ENCODE results near the gene MORN4. TPM values are rescaled to one million over a fixed set of nuclear protein-coding genes. Genes with fewer than 3 reads are reported as not detected.

Gene MORN4
- polyA plus RNA-seq, 2 donors: 1.1 to 1.8 TPM

DNA sequence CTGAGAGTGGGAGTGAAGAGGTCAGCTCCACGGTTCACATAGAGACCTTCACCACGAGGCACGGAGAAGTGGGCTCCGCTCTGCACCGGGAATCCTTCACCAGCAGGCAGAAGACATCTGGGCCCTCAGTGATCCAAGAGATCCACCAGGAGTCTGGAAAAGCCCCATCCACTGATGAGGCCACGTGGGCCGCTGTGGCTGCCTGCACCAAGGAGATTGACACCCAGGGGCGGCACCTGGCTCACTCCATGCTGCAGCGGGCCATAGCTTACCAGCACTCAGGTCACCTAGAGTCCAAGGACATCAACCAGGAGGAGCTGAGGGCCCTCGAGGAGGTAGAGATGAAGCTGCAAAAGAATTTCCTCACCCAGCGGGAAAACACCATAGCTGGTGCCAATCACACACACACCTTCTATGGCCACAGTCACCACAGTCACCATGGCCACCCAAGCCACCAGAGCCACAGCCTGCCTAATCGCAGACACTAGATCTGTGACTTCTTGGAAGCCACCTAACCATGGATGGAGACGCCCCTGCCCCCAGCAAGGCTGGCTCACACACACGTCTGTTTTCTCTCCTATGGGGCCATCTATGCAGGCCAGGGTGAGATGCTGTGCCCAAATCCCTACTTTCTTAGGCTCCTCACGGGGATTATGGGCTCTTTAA, 43.1 kb downstream of the MORN4 start:
- no peaks in the 10 kb centered on the region for H3K9me3 ChIP-seq (ENCODE audit: control insufficient read depth in 2 of 2, insufficient read depth in 1 of 2, low read depth in 1 of 2, low read length in 1 of 2)
- no peak overlapping the region for H3K4me3 ChIP-seq (ENCODE audit: low read depth in 1 of 2, low read length in 2 of 2)
- no peaks in the 10 kb centered on the region for H3K36me3 ChIP-seq (ENCODE audit: control insufficient read depth in 2 of 2, insufficient read depth in 2 of 2, low read length in 1 of 2)
- H3K27ac ChIP-seq (ENCODE audit: low read depth in 2 of 2, low read length in 1 of 2): no peak overlapping the region
- H3K27me3 ChIP-seq (ENCODE audit: control insufficient read depth in 1 of 2, insufficient read depth in 2 of 2, low read length in 2 of 2): no peaks in the 10 kb centered on the region
- H3K4me1 ChIP-seq (ENCODE audit: control insufficient read depth in 2 of 2, insufficient read depth in 2 of 2, low read length in 1 of 2): peaks cover 0 to 2% of the 10 kb centered on the region in 2 donors
- WGBS, 2 donors: 85 to 89% methylated on average over 15 of the region's 15 CpGs

GRCh38 chr10:97589479-97589878, 43.8 kb downstream of the MORN4 start, which contains the start of gene C10orf62:
Gene C10orf62, plus strand, starts transcription at chr10:97589721. Its CDS starts 177 bp downstream, at chr10:97589898.
- Histone ChIP-seq H3K4me3 (ENCODE audit: low read depth in 1 of 2, low read length in 2 of 2) (no peak within 1 kb of the TSS), H3K36me3 (ENCODE audit: control insufficient read depth in 2 of 2, insufficient read depth in 2 of 2, low read length in 1 of 2) (no peaks in the 10 kb centered on the region), H3K4me1 (ENCODE audit: control insufficient read depth in 2 of 2, insufficient read depth in 2 of 2, low read length in 1 of 2) (peaks cover 3 to 4% of the 10 kb centered on the region in 2 donors), H3K27ac (ENCODE audit: low read depth in 2 of 2, low read length in 1 of 2) (no peak within 1 kb of the TSS), H3K9me3 (ENCODE audit: control insufficient read depth in 2 of 2, insufficient read depth in 1 of 2, low read depth in 1 of 2, low read length in 1 of 2) (no peaks in the 10 kb centered on the region), H3K27me3 (ENCODE audit: control insufficient read depth in 1 of 2, insufficient read depth in 2 of 2, low read length in 2 of 2) (no peaks in the 10 kb centered on the region)
- WGBS, 2 donors: 67 to 83% methylated on average over 3 of the region's 3 CpGs

- Histone ChIP-seq H3K4me3 (ENCODE audit: low read depth in 1 of 2, low read length in 2 of 2) (no peak overlapping the region), H3K9me3 (ENCODE audit: control insufficient read depth in 2 of 2, insufficient read depth in 1 of 2, low read depth in 1 of 2, low read length in 1 of 2) (no peaks in the 10 kb centered on the region), H3K36me3 (ENCODE audit: control insufficient read depth in 2 of 2, insufficient read depth in 2 of 2, low read length in 1 of 2) (no peaks in the 10 kb centered on the region), H3K4me1 (ENCODE audit: control insufficient read depth in 2 of 2, insufficient read depth in 2 of 2, low read length in 1 of 2) (peaks cover 4 to 5% of the 10 kb centered on the region in 2 donors), H3K27ac (ENCODE audit: low read depth in 2 of 2, low read length in 1 of 2) (no peak overlapping the region), H3K27me3 (ENCODE audit: control insufficient read depth in 1 of 2, insufficient read depth in 2 of 2, low read length in 2 of 2) (no peaks in the 10 kb centered on the region)
- 89 to 97% methylated on average over 2 of the region's 2 CpGs for WGBS, 2 donors
These were observed 46.1 kb downstream of the MORN4 start for GRCh38 chr10:97587183-97587582.

DNA sequence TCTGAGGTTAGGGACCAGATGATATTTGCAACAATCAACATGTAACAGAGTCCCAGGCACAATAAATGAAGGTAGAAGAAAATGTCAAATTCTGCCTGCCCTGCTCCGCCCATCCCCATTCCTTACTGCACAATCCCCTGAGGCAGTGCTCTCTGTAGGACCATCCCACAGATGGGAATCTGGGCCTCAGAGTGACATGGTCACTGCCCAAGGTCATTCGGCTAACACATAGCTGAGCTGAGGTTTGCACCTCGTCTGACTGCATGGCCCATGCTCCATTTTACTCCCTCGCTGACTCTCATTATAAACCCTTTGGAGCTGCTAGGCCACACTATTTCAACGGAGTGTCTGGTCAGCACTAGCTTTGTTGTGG, 47.9 kb downstream of the MORN4 start:
- WGBS, 2 donors: 90 to 91% methylated on average over 5 of the region's 5 CpGs
- Histone ChIP-seq H3K4me3 (ENCODE audit: low read depth in 1 of 2, low read length in 2 of 2) (no peak overlapping the region), H3K27me3 (ENCODE audit: control insufficient read depth in 1 of 2, insufficient read depth in 2 of 2, low read length in 2 of 2) (no peaks in the 10 kb centered on the region), H3K27ac (ENCODE audit: low read depth in 2 of 2, low read length in 1 of 2) (no peak overlapping the region), H3K4me1 (ENCODE audit: control insufficient read depth in 2 of 2, insufficient read depth in 2 of 2, low read length in 1 of 2) (peaks cover 4 to 5% of the 10 kb centered on the region in 2 donors), H3K36me3 (ENCODE audit: control insufficient read depth in 2 of 2, insufficient read depth in 2 of 2, low read length in 1 of 2) (no peaks in the 10 kb centered on the region), H3K9me3 (ENCODE audit: control insufficient read depth in 2 of 2, insufficient read depth in 1 of 2, low read depth in 1 of 2, low read length in 1 of 2) (no peaks in the 10 kb centered on the region)

- H3K27ac ChIP-seq (ENCODE audit: low read depth in 2 of 2, low read length in 1 of 2): no peak overlapping the region
- no peaks in the 10 kb centered on the region for H3K36me3 ChIP-seq (ENCODE audit: control insufficient read depth in 2 of 2, insufficient read depth in 2 of 2, low read length in 1 of 2)
- WGBS, 2 donors: 74 to 84% methylated on average over 5 of the region's 5 CpGs
- H3K9me3 ChIP-seq (ENCODE audit: control insufficient read depth in 2 of 2, insufficient read depth in 1 of 2, low read depth in 1 of 2, low read length in 1 of 2): no peaks in the 10 kb centered on the region
- no peaks in the 10 kb centered on the region for H3K27me3 ChIP-seq (ENCODE audit: control insufficient read depth in 1 of 2, insufficient read depth in 2 of 2, low read length in 2 of 2)
- H3K4me3 ChIP-seq (ENCODE audit: low read depth in 1 of 2, low read length in 2 of 2): no peak overlapping the region
- H3K4me1 ChIP-seq (ENCODE audit: control insufficient read depth in 2 of 2, insufficient read depth in 2 of 2, low read length in 1 of 2): peaks cover 4 to 5% of the 10 kb centered on the region in 2 donors
These were observed 48.4 kb downstream of the MORN4 start for GRCh38 chr10:97584798-97585438.

DNA sequence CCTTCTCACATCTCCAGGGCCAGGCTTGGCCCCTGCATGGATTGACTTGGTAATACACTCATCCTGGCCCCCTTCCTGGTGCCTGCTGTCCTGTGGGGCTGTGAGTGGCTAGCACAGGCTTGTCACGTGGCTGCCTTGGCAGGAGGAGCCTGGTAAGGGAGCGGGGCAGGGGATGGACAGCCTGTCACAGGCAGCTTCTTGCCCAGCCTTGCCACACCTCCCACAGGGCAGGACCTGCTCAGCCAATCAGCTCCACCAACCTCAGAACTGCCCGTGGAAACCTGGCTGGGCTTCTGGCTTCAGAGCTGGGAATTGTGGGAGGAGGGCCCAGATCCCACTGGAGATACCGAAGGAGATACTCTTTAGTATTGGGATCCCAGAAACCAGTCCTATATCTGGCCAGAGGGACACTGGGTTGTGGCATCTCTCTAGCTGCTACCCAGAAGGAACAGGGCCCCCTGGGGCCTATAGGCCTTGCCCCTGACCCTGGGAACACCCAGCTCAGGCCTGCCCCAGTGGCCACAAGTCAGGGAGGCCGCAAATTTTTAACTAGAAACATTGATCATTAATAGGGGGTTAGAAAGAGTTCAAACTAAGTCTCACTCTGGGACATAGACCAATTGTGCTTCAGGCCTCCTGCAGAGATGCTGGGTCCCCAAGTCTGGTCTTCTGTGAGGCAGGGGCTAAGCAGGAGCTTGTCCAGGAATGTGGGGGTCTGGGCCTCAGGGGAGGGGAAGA, 49.1 kb downstream of the MORN4 start, which contains the start of gene HOGA1:
Gene HOGA1, plus strand, starts transcription at position 330 of the 738 bp plus-strand sequence. Its CDS starts 315 bp downstream, at position 645.
- Histone ChIP-seq H3K27me3 (ENCODE audit: control insufficient read depth in 1 of 2, insufficient read depth in 2 of 2, low read length in 2 of 2) (no peaks in the 10 kb centered on the region), H3K4me3 (ENCODE audit: low read depth in 1 of 2, low read length in 2 of 2) (no peak within 1 kb of the TSS), H3K27ac (ENCODE audit: low read depth in 2 of 2, low read length in 1 of 2) (no peak within 1 kb of the TSS), H3K9me3 (ENCODE audit: control insufficient read depth in 2 of 2, insufficient read depth in 1 of 2, low read depth in 1 of 2, low read length in 1 of 2) (no peaks in the 10 kb centered on the region), H3K36me3 (ENCODE audit: control insufficient read depth in 2 of 2, insufficient read depth in 2 of 2, low read length in 1 of 2) (no peaks in the 10 kb centered on the region), H3K4me1 (ENCODE audit: control insufficient read depth in 2 of 2, insufficient read depth in 2 of 2, low read length in 1 of 2) (peaks cover 3 to 5% of the 10 kb centered on the region in 2 donors)
- WGBS, 2 donors: 37 to 49% methylated on average over 5 of the region's 5 CpGs

- Histone ChIP-seq H3K4me3 (ENCODE audit: low read depth in 1 of 2, low read length in 2 of 2) (no peak overlapping the region), H3K27ac (ENCODE audit: low read depth in 2 of 2, low read length in 1 of 2) (no peak overlapping the region), H3K27me3 (ENCODE audit: control insufficient read depth in 1 of 2, insufficient read depth in 2 of 2, low read length in 2 of 2) (no peaks in the 10 kb centered on the region), H3K9me3 (ENCODE audit: control insufficient read depth in 2 of 2, insufficient read depth in 1 of 2, low read depth in 1 of 2, low read length in 1 of 2) (no peaks in the 10 kb centered on the region), H3K4me1 (ENCODE audit: control insufficient read depth in 2 of 2, insufficient read depth in 2 of 2, low read length in 1 of 2) (peaks cover 3 to 5% of the 10 kb centered on the region in 2 donors), H3K36me3 (ENCODE audit: control insufficient read depth in 2 of 2, insufficient read depth in 2 of 2, low read length in 1 of 2) (no peaks in the 10 kb centered on the region)
- 86 to 90% methylated on average over 13 of the region's 13 CpGs for WGBS, 2 donors
These were observed 49.8 kb downstream of the MORN4 start for GRCh38 chr10:97583476-97583875.

DNA sequence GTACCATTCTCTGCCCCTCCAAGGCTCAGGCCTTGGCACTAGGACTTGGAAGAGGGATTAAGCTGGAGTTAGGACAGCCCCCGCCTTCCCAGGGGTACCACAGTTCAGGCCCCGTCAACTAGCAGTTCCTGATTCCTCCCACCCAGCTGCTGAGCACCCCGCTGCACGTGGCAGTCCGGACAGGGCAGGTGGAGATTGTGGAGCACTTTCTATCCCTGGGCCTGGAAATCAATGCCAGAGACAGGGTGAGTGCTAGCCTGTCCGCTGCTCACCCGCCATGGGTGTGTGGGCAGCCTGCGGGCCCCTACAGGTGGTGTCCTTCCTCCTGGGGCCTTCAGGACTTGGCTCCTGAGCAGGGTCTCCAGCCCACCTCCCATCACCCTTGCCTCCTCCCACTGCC, 51.1 kb downstream of the MORN4 start:
- Histone ChIP-seq H3K27me3 (ENCODE audit: control insufficient read depth in 1 of 2, insufficient read depth in 2 of 2, low read length in 2 of 2) (no peaks in the 10 kb centered on the region), H3K4me1 (ENCODE audit: control insufficient read depth in 2 of 2, insufficient read depth in 2 of 2, low read length in 1 of 2) (peaks cover 3 to 5% of the 10 kb centered on the region in 2 donors), H3K36me3 (ENCODE audit: control insufficient read depth in 2 of 2, insufficient read depth in 2 of 2, low read length in 1 of 2) (no peaks in the 10 kb centered on the region), H3K27ac (ENCODE audit: low read depth in 2 of 2, low read length in 1 of 2) (no peak overlapping the region), H3K9me3 (ENCODE audit: control insufficient read depth in 2 of 2, insufficient read depth in 1 of 2, low read depth in 1 of 2, low read length in 1 of 2) (no peaks in the 10 kb centered on the region), H3K4me3 (ENCODE audit: low read depth in 1 of 2, low read length in 2 of 2) (no peak overlapping the region)
- 94 to 95% methylated on average over 8 of the region's 8 CpGs for WGBS, 2 donors

DNA sequence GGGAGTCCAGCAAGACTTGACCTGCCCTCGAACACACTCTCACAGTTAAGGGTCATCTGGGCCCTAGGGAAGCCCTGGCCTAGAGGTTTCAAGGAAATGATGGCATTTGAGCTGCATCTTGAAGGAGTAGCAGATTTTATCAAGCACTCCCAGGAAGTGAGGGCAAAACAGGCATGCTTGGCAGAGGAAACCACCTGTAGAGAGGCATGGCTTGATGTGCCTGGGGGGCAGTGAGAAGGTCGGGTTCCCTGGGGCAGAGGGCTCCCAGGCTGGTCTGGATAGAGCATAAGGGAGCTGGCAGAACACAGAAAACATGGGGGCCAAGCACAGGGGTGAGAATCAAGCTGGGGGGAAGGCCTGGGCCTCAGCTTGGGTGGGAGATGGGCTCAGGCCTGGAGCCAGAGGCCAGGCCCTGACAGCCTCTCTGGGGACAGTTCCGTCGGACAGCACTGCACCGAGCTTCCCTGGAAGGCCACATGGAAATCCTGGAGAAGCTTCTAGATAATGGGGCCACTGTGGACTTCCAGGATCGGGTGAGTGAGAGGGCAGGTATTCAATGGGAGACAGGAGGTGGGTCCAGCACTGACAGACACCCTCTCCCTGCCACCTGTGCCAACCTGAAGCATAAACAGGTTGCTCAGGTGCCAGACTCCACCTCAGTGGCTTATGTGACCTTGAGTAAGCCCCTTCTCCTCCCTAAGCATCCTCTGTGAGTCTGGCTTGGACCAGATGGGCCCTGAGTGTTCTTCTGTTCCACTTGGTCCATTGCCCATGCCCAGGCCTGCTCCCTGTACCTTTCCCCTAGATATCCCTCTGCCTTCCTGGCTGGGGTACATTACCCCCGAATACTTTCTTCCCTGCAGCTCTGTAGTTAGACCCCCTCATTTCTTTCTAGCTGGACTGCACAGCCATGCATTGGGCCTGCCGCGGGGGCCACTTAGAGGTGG, 52.6 kb downstream of the MORN4 start:
- Histone ChIP-seq H3K9me3 (ENCODE audit: control insufficient read depth in 2 of 2, insufficient read depth in 1 of 2, low read depth in 1 of 2, low read length in 1 of 2) (no peaks in the 10 kb centered on the region), H3K4me3 (ENCODE audit: low read depth in 1 of 2, low read length in 2 of 2) (no peak overlapping the region), H3K36me3 (ENCODE audit: control insufficient read depth in 2 of 2, insufficient read depth in 2 of 2, low read length in 1 of 2) (no peaks in the 10 kb centered on the region), H3K4me1 (ENCODE audit: control insufficient read depth in 2 of 2, insufficient read depth in 2 of 2, low read length in 1 of 2) (peaks cover 3 to 5% of the 10 kb centered on the region in 2 donors), H3K27ac (ENCODE audit: low read depth in 2 of 2, low read length in 1 of 2) (no peak overlapping the region), H3K27me3 (ENCODE audit: control insufficient read depth in 1 of 2, insufficient read depth in 2 of 2, low read length in 2 of 2) (no peaks in the 10 kb centered on the region)
- 85 to 90% methylated on average over 9 of the region's 9 CpGs for WGBS, 2 donors
